NCI-H1417 (cell line): Measurements from ENCODE around the gene NBPF1.
A peak's percentile ranks its signal among the peaks of the same experiment; 100 is the strongest.
"Not testable (repeated sequence)": the region's sequence is repeated elsewhere in the genome, so short reads cannot be mapped to it uniquely, and the experiment has no call there.

Experiments
- DNase-seq, 3 experiments: peaks; one replicate each; lab custom pipeline; 2025; lab: John Stamatoyannopoulos, UW

The NBPF1 gene

DNA sequence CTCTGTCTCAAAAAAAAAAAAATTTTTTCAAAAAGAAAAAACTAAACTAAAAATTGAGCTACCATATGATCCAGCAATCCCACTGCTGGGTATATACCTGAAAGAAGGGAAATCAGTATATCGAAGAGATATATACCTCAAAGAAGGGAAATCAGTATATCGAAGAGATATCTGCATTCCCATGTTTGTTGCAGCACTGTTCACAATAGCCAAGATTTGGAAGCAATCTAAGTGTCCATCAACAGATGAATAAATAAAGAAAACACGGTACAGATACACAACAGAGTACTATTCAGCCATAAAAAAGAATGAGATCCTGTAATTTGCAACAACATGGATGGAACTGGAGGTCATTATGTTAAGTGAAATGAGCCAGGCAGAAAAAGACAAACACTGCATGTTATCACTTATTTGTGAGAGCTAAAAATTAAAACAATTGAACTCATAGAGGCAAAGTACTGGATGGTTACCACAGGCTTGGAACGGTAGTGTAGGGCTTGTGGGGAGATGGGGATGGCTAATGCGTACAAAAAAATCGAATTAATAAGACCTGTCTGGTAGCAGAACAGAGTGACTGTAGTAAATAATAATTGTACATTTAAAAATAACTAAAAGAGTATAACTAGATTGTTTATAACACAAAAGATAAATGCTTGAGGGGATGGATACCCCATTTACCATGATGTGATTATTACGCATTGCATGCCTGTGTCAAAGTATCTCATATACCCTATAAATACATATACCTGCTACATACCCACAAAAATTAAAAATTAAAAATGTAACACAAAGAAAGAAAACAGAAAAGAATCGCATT lies 28.0 kb upstream of the NBPF1 start:
- not testable (repeated sequence) for DNase-seq

DNA sequence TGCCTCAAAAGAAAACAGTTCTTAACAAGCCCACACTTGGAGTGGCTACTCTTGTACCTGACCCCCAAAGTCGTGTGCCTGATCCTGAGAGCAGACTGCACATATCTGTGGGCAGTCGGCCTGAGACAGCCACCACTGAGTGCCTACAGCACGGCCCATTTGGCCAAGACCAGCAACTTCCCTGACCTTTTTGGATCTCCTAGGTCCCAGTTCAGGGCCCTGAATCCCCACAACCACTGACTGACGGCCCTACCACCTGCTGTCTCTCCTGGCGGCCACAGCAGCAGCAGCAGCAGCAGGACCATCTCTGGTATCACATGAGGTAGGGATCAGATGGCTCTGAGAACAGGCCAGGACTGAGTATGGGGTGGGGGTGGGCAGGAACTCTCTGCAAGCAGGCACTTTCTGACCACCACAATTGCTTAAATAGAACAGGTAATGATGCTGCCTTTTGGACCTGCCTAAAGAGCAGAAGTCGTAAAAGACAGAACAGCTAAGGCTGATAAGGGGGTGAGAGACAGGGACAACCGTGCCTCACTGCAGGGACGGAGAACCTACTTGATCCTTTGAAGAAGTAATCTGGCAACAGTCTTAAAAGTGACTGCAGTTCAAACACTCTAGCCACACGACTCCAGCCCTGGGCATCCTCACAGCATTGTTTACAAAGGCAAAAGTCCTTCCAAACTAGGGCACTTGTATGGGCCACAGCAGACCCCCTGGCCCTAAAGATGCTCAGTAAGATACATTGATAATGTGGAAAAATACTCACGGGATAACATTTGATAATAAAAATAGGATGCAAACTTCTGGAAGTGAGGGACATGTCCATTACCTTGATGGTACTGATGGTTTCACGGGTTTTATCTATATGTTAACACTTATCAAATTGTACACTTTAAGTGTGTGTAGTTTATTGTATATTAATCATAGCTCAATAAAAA lies 26.0 kb upstream of the NBPF1 start:
- DNase-seq: not testable (repeated sequence)

- DNase-seq: not testable (repeated sequence)
These were observed 24.8 kb upstream of the NBPF1 start for GRCh38 chr1:16637941-16638778.

GRCh38 chr1:16636551-16637195 lies 23.3 kb upstream of the NBPF1 start:
- DNase-seq: not testable (repeated sequence)

DNA sequence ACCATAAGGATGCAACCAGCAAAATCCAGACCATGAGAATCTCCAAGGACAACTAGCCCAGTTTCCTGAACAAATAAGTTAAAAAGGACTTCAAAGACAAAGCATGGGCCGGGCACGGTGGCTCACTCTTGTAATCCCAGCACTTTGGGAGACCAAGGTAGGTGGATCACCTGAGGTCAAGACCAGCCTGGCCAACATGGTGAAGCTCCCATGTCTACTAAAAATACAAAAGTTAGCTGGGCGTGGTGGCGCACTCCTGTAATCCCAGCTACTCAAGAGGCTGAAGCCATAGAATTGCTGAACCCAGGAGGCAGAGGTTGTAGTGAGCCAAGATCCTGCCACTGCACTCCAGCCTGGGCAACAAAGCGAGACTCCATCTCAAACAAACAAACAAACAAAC lies 22.6 kb upstream of the NBPF1 start:
- not testable (repeated sequence) for DNase-seq

- DNase-seq: not testable (repeated sequence)
These were observed 20.3 kb upstream of the NBPF1 start for GRCh38 chr1:16633540-16634282.

DNA sequence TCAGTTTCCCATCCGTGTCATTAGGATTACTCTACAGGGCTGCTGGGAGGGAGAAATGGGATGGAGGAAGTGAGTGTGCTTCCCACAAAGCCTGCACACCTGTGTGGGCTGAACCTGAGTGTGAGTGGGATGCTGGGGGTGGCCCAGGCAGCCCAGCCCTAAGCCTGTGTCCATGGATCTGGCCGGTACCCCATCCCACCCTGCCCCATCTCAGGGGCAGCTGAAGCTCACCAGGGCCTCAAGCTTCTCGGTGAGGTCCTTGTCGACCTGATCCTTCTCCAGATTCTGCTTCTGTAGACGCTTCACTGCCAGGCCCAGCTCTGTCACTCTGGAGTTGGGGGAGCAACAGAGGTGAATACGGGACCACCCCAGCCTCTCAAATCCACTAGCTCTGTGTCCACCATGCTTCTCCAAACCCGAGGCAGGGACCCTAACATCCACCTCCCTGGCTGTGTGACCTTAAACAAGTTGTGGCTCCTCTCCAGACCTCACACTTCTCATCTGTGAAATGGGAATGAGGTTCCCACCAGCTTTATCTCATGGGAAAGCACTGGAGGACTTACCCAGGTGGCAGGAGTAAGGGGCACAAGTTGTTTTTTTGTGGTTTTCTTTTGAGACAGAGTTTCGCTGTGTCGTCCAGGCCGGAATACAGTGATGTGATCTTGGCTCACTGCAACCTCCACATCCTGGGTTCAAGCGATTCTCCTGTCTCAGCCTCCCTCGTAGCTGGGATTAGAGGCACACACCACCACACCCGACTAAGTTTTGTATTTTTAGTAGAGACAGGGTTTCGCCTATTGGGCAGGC lies 18.9 kb upstream of the NBPF1 start:
- DNase-seq: not testable (repeated sequence)

GRCh38 chr1:16631248-16632043 lies 18.1 kb upstream of the NBPF1 start:
- DNase-seq: no peak

- DNase-seq: no peak
These were observed 17.4 kb upstream of the NBPF1 start for GRCh38 chr1:16630661-16631247.

GRCh38 chr1:16629916-16630530 lies 16.7 kb upstream of the NBPF1 start:
- not testable (repeated sequence) for DNase-seq

GRCh38 chr1:16628361-16629111 lies 15.2 kb upstream of the NBPF1 start:
- no peak for DNase-seq

GRCh38 chr1:16626409-16626983 lies 13.1 kb upstream of the NBPF1 start:
- DNase-seq: not testable (repeated sequence)

GRCh38 chr1:16625497-16626408 lies 12.4 kb upstream of the NBPF1 start:
- no peak for DNase-seq

DNA sequence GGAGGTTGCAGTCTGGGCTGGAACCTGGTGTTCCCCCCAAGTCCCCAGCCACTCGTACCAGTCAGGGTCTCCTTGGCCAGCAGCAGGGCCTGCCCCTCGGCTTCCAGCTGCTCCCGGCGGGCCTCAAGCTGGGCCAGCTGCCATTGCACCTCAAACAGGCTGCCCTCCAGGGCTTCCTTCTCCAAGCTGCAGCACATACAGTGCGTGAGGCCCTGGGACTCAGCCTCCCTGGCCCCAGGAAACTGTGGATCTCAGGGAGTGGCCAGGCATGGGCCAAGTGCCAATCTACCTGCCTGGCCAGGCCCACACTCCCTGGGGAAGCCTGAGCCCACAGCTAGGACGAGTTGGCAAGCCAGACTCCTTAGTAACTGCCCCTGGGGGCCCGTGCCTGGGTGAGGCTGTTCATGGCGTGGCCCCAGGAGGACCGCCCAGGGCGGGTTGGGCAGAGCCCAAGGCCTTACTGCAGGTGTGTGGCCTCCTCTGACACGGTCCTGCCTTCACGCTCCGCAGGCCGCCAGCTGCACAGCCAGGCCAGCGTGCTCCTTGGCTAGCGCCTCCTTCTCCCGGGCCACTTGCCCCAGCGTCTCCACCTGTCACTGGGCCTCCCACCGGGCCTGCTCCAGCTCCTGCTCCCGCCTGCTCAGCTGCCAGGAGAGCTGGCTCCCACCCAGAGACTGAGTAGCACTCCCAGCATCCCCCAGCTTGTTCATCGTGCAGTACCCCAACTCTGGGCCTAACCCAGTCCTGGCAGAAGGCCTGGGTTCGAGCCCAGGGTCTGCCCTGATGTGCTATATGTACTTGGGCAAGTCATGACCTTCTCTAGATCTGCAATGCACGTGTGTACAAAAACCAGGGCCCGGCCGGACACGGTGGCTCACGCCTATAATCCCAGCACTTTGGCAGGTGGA lies 10.7 kb upstream of the NBPF1 start:
- peak in 2 of 3 experiments; percentile 27 to 96 for DNase-seq

DNA sequence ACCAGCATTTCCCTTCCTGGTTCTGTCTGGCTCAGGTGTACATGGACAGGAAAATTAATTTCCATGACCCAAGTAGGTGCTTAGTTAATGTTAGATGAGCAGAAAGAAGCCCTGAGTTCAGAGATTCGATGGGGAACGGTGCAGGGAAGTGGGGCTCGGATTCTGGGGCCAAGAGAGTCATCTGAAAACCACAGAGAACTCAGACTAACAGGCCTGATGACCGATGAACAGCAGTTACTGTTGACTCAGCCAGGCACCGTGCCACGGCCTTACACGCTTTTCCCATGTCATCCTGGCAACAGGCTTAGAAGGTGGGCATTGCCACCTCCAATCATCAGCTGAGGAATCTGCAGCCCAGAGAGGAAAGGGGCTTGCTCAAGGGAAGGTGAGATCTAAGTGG lies 10.0 kb upstream of the NBPF1 start:
- not testable (repeated sequence) for DNase-seq
